ENCODE results near the gene MYH11.
A peak's percentile ranks its signal among the peaks of the same experiment; 100 is the strongest.
"Not testable (repeated sequence)": the region's sequence is repeated elsewhere in the genome, so short reads cannot be mapped to it uniquely, and the experiment has no call there.

Gene MYH11

DNA sequence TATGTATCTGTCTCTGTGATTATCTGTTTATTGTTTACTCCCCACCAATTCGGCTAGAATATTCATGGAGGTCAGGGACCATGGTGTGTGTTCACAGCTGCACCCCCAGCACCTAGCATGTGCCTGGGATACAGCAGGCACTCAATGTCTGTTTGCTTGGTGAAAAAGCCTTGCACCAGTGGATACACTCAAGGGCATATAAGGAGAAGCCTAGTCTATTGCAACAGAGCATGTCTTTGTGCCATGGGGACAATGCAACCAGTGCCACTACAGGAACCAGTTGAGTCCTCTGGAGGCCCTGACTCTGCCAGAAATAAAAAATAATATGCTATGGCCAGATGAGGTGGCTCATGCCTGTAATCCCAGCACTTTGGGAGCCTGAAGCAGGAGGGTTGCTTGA is 113.2 kb downstream of the MYH11 start:
- DNase-seq = no peak

DNA sequence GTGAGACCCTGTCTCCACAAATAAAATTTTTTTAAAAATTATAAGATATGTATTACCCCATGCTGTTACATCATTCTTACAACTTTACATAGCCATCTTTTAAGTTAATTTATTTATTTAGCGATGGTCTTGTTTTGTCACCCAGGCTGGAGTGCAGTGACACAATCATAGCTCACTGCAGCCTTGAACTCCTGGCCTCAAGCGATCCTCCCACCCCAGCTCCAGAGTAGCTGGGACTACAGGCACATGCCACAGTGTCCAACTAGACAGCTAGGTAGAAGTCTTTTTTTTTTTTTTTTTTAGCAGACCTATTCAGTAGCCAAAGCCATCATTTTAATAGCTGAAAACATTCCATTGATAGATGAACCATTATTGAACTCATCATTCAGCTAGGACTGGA is 114.1 kb downstream of the MYH11 start:
- DNase-seq = no peak

DNA sequence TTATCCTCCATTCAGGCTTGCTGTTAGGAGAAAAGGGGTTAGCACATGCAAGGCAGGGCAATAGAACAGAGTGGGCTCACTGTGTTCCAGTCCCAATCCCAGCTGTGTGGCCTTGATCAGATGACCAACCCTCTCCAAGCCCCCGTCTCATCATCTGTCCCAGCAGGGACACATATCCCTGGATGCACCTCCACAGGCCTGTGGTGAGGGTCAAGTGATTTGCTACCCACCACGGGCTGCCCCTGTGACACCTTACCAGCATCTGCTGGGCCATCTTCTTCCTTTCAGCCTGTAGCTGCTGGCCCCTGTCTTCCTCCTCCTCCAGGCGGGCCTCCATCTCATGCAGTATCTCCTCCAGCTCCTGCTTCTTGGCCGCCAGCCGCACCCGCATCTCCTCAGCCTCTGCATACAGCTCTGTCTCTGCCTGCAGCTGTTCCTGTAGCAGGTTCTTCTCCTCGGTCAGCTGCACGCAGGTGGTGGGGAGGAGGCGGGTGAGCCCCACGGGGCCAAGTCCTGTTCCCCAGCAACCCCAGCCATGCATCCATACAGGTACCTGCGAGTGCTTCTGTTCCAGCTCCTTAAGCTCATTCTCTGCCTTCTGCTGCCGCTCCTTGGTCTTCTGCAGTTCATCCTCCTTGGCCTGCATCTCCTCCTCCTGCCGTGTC is 115.5 kb downstream of the MYH11 start:
- no peak for DNase-seq

DNA sequence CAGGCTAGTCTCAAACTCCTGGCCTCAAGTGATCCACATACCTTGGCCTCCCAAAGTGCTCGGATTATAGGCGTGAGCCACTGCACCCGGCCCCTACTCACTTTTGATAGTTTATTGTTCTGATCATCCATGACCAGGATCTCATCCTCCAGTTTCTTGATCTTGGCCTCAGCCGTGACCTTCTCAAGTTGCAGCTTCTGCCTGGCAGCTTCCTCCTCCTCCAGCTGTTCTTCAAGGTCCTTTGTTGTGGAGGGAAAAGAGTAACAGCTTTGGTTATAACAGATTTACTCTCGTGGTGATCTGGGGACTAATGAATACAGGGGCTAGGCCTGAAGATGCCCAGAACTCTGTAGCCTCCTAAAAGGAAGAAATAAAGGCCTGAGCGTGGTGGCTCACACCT is 116.9 kb downstream of the MYH11 start:
- DNase-seq = no peak

DNA sequence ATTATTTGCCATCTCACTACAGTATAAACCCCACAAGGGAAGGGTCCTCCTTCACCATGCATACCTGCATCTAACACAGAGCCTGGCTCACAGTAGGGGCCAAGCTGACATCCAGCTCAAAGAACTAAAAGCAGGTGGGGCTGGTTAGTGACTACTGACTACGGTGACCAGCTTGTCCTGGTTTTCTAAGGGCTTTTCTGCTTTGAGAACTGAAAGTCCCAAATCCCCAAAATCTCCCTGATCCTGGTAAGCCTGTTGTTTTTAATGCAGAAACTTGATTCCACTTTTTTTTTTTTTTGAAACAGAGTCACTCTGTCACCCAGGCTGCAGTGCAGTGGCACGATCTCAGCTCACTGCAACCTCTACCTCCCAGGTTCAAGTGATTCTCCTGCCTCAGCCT is 117.4 kb downstream of the MYH11 start:
- DNase-seq = no peak

DNA sequence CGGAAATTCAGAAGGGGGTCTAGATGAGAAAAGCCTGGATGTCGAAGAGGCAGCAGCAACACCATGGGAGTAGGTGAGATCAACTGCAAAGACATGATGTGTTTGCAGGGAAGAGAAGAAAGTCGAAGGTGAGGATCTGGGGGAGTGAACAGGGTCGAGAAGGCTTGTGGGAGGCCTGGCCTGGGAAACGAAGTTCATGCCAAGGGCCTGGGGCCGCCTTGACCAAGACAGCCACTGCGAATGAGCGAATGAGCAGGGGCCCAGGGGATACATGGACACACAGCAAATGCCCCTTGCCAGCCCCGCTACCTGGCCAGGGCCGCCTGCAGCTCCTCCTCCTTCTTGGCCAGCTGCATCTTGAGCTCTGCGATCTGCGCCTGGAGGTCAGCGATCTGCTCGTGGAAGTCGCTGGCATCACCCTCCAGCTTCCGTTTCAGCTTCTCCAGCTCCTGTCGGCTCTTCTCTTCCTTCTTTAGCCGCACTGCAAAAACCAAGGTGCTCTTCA is 119.6 kb downstream of the MYH11 start:
- no peak for DNase-seq

DNA sequence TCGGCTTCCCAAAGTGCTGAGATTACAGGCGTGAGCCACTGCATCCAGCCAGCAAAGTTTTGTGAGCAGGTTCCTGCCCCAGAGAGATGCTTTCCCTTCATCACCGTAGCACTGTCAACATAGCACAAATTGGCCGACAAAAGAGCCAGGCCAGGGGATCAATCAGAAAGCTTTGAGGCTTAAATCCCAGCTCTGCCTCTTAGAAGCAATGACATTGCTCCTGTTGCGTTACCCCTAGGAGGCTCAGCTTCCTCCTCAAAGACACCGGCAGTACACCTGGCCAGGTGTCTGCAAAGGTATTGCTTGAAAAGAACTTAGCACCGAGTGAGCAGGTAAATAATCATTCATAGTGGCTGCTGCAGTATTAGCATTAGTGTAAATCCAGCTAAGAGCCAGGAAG is 120.3 kb downstream of the MYH11 start:
- no peak for DNase-seq

DNA sequence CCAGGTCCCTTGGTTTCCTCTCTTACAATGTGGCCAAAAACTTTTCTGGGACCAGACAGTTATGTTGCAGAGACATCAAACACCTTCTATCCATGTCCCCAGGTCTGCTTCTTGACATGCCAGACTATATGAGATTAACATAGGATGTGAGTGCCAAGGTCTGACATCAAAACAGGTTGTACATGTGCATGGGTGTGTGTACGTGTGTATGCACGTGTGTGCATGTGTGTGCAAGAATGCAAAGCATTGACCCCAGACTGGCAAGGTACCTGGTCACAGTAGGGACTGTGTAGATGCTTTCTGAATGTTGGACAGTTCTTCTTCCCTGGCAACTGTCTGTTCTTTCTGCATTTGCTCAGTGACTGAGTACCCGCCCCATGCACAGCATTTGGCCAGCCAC is 121.2 kb downstream of the MYH11 start:
- DNase-seq = no peak

DNA sequence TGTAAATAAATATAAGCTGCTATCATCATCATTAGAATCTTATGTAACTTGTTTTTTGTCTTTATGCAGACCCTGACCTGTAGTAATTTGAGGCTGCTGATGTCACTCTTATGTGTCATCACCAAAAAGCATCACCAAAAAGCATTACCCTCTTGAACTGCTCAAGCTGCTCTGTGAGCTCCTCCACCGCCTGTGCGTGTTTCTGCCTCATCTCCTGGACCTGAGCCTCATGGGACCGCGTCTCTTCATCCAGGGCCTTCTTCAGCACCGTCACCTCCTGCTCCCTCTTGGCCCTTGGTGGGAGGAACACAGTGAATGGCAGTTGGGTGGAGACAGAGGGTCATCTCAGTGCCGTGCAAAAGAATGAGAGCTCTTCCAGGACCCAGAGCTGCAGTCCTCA is 124.4 kb downstream of the MYH11 start:
- no peak for DNase-seq

DNA sequence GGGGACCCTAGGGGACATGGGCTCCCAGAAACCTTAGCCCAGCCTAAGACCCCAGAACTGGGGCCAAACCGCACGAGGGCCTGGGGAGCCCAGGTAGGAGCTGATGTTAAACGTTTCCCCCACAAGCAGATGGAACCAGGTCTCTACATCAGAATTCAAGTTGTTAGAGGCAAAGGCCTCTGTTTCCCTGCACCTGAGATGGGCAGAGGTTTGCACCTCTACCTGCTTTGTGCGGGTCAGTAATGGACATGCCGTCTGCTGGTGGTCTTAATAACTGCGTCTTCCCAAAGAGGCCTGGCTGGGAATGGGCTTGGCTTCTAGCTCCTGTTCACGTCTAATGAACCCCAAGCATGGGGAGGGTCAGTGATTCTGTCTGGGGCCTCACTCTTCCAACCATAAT is 127.7 kb downstream of the MYH11 start:
- no peak for DNase-seq

DNA sequence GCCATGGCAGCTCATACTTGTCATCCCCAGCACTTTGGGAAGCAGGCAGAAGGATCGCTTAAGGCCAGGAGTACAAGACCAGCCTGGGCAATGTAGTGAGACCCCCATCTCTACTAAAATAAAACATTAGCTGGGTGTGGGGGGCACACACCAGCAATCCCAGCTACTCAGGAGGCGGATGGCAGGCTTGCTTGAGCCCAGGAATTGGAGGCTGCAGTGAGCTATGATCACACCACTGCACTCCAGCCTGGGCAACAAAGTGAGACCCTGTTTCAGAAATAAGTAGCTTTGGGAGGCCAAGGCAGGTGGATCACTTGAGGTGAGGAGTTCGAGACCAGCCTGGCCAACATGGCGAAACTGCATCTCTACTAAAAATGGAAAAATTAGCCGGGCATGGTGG is 129.1 kb downstream of the MYH11 start:
- DNase-seq = not testable (repeated sequence)

DNA sequence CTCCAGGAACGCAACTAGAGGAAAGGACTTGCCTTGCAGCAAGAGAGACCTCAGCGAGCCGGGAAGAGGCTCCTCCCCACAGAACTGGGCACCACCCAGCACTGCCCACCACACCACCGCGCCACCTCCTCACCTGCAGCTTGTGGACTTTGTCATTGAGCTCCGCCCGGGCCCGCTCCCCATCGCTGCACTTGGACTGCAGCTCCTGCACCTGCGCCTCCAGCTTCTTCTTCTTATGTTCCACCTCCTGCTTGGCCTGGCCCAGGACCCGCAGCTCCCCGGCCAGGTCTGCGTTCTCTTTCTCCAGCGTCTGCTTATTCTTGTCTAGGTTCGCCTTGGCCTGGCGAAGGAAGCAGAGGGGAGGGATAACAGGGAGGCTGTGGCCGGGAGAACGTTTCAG is 130.1 kb downstream of the MYH11 start:
- no peak for DNase-seq

DNA sequence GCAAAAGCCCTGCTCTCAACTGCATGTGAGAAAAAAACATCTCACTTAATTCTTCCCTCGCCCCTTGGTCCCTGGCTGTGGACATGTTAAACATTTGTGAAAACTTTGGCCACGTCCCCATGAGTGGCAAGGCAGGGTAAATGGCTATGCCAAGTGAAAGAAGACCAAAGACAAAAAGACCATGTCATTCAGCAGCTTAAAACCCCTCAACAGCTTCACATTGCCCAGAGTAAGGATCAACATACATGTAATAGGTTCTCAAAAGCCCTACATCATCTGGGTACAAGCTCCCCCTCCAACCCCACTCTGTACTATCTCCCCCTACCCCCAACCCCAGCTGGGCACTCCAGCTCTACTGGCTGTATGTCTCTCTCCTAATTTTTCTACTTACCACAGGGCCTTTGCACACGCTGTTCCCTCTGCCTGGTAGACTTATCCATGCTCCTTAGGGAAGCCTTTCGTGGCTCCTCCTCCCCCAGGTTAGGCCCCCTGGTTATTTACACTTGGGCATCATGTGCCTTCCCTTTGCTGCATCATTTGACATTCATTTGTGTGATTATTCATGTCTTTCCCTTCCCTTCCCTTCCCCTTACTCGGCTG is 131.1 kb downstream of the MYH11 start:
- no peak for DNase-seq

DNA sequence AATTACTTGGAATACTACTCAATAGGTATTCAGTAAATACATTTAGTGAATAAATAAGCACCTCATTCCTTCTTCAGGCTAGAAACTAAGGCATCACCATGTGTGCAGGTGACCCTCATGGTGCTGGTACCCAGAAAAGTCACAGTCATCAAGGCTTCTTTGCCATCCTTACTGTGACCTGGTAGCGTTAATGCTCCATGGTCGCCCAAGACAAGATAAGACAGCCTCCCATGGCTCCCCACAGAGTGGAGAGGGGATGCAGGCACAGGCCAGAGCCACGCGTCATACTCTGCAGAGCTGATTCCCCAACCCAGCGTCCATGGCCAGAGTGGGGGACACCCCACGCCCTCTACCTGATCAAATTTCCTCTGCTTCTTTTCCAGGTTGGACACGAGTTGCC is 133.0 kb downstream of the MYH11 start:
- no peak for DNase-seq

DNA sequence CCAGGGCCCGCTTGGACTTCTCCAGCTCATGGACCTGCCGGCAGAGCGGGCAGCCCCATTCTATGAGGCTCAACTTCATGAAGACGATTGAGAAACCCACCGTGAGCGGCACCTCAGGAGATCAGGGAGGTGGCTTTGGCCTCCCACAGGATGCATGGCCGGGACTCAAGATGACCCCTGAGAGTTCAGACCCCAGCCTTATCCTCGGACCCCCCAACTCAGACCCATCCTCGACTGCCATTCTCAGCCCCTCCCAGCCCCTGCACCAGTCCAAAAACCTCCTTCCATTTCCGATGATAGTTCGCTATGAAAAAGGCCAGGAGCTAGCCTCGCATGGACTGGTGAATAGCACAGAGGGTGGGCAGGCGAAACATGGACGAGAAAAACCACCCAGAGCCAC is 135.8 kb downstream of the MYH11 start:
- no peak for DNase-seq

DNA sequence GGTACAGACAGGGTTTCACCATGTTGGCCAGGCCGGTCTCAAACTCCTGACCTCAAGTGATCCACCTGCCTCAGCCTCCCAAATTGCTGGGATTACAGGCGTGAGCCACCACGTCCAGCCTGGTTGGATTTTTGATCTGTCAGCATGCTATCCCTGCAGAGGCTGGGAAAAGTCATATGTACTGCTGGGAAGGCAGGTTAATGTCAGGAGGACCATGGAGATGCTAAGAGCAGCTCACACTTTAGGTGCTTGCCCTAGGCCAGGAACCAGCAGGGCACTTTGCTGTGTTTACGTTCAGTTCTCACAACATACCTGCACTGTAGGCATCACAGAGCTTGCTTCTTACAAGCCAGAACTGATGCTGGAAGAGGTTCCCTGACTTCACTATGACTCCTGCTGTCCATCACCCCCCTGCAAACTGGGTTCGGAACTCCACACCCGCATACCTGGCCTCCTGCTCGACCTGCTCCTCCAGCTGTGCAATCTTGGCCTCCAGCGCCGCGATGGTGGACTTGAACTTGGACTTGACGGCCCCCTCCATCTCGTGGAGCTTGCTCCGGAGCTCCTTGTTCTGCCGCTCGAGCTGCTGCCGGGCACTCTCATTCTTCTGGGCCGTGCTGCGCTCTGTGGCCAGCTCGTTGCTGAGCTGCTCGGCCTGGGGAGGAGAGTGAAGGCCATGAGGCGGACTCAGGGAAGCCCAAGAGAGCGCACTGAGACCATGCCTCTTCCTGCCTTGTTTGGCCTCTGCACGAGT is 140.0 kb downstream of the MYH11 start:
- DNase-seq = no peak

DNA sequence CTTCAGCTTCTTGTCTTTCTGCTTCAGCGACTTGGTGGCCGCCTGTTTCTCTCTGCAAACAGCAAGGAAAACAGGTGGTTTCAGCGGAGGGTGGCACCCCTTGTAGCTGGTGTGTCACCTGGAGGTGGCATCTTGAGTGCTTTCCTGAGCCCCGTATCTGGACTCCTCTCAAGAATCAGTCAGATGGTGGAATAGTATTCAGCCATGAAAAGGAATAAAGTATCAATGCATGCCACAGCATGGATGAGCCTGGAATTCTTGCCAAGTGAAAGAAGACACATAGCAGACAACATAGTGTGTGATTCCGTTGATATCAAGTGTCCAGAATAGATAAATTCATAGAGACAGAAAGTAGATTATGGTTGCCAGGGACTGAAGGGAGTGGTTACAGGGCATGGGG is 141.6 kb downstream of the MYH11 start:
- no peak for DNase-seq

DNA sequence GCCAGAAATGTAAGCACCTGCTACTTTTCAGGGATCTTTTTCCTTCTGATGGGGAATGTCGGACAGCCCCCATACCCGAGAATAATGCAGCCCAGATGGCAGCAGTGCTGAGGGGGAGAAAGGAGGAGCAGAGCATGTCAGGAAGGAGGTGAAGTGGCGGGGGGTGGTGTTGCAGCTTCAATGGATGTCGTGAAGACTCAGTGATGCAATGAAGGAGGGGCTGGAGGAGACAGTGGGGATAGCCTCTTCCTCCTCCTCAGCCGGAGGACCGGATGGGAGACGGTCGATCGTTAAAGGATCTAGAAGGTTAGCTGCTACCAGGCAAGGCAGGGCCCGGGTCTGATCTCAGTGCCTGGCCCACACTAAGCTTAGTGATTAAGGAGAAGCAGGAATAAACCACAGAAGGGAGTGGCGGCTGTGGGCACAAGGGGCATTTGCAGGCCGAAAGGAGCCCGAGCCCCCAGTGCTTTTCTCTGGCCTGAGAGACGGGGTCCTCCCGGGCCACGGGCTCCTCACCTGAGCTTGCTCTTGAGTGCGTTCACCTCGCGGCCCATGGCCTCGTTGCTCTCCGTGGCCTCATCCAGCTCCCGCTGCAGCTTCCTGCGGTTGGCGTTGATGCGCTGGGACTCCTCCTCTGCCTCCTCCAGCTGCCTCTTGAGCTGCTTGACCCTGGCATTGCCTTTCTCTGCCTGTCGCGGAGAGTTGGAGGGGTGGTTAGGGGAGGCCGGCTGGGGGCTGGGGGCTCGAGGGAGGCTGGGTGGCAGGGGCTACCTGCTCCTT is 142.2 kb downstream of the MYH11 start:
- DNase-seq = no peak

DNA sequence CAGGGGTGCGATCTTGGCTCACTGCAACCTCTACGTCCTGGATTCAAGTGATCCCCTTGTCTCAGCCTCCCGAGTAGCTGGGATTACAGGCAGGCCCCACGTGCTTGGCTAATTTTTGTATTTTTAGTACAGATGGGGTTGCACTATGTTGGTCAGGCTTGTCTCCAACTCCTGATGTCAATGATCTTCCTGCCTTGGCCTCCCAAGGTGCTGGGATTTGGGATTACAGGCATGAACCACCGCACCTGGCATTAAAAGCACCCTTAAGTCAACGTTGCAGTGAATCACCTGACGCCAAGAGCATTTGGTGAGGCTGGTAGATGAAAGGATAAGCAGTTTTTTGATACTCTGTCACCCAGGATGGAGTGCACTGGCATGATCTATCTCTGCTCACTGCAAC is 147.8 kb downstream of the MYH11 start:
- no peak for DNase-seq

DNA sequence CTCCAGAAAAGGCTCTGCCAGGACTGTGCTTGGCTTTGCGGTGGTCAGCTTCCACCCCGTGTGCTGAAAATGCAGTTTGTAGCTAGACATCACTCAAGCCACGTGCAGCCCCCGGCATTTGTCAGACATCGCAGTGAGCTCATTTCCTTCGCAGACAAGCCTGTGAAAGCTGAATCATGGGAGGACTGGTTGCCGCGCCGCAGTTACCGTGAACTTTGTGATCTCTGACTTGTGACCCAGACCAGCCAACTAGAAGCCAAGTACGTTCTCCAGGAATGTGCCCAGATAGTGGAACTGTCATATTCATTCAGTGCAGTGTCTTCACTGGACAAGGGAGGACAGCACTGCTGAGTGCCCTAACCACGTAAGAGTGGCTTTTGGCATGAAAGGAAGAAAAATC is 148.7 kb downstream of the MYH11 start:
- DNase-seq = no peak

DNA sequence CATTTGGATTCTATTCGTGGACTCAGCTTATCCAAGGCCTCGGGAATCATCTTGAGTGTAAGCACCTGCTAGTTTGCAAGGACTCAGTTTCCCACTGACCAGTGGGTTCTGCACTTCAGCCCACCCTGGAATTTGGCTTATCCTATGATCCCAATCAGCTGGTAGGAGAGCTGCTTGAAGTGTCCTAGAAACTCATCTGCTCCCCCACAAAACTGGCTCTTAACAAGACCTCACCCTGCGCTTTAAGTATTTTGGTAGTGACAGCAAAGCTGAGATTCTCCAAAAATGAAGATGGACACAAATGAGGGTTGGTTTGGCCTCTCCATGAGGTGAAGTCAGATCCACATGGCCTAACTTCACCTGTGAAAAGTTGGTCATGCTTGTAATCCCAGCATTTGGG is 149.5 kb downstream of the MYH11 start:
- DNase-seq = no peak

DNA sequence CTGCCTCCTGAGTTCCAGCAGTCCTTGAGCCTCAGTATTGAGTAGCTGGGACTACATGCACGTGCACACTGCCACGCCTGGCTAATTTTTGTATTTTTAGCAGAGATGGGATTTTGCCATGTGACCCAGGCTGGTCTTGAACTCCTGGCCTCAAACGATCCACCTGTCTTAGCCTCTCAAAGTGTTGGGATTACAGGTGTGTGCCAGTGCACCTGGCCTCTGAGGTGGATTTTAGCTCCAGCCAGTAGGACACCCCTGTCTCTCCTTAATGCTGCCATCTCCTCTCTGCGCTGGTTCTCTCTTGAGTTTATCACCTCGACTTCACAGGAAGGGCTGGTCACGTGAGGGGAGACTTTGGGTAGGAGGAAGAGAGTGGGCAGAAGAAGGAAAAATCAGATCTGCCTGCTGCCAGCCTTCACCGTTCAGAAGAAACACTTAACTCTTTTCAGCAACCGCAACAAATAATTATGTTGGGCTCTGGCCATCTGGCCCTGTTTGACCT is 151.7 kb downstream of the MYH11 start:
- no peak for DNase-seq

DNA sequence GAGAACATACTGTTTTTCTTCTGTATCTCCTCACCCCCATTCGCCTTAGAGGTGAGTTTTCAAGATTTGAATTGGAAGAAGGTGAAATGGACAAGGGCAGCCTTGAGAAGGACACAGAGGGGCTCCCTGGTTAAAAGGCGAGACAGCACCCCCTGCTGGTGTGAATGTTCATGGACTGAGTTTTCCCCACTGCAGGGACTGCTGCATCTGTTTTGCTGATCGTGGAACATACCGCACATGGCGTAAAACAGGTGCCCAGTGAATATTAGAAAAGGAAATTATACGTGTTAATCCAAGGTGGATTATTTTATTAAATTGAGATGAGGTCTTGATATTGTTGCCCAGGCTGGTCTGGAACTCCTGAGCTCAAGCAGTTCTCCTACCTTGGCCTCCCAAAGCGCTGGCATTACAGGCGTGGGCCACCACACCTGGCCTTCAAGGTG is 152.3 kb downstream of the MYH11 start:
- DNase-seq = peak; percentile 75

All from stimulated activated CD4-positive, alpha-beta T cell treated with anti-CD3 and anti-CD28 coated beads, Interleukin-4, amount 100 ng/mL, for 1 hour (primary cell).